Measurements from ENCODE around the gene GNB2.

DNA sequence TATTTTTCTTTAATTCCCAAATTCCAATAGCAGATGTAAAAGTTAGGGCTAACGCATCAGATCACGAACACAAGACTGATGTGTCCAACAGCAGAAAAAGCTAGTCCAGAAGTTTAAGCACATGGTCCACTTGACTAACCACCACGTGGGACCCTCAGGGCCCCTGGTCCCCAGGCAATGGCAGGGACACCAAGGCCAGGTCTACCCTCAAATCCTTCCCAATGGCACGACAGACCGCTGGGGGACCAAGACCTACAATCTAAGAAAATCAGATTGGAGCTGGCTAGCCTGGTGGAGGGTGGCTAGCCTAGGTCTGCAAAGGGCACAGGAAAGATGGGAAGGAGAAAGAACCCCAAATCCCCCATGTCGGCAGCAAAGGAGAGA, 19.0 kb downstream of the GNB2 start:
- TF ChIP-seq, protein P1, sequence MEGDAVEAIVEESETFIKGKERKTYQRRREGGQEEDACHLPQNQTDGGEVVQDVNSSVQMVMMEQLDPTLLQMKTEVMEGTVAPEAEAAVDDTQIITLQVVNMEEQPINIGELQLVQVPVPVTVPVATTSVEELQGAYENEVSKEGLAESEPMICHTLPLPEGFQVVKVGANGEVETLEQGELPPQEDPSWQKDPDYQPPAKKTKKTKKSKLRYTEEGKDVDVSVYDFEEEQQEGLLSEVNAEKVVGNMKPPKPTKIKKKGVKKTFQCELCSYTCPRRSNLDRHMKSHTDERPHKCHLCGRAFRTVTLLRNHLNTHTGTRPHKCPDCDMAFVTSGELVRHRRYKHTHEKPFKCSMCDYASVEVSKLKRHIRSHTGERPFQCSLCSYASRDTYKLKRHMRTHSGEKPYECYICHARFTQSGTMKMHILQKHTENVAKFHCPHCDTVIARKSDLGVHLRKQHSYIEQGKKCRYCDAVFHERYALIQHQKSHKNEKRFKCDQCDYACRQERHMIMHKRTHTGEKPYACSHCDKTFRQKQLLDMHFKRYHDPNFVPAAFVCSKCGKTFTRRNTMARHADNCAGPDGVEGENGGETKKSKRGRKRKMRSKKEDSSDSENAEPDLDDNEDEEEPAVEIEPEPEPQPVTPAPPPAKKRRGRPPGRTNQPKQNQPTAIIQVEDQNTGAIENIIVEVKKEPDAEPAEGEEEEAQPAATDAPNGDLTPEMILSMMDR (conservative IDR thresholded peaks at IDR 0.05; ENCODE audit: low read length) = no peak
- no peak for TF ChIP-seq EZH2phosphoT487 (IDR thresholded peaks at IDR 0.05; ENCODE audit: borderline replicate concordance)

Measured in Loucy (cell line).